Neuronal stem cell (in vitro differentiated cells): ENCODE measurements around the gene UTF1.
A peak's percentile ranks its signal among the peaks of the same experiment; 100 is the strongest.

Experiments used
- DNase-seq: peaks from one replicate; pipeline ENCODE4 v3.0.0-alpha.2; 2013; ENCODE audit warnings: low spot score
- H2AFZ ChIP-seq: one replicate; pipeline ENCODE4 v1.6.1; 2013; ENCODE audit warnings: mild to moderate bottlenecking, low read length, inconsistent platforms
- H2AK5ac ChIP-seq: 2 replicates; pipeline ENCODE4 v1.6.1; 2013; ENCODE audit warnings: low read depth, mild to moderate bottlenecking, inconsistent platforms, low read length, moderate library complexity, mixed read lengths
- H2BK120ac ChIP-seq: 2 replicates; pipeline ENCODE4 v1.6.1; 2013; ENCODE audit warnings: low read depth, mild to moderate bottlenecking, inconsistent platforms, low read length, moderate library complexity, mixed read lengths
- H2BK12ac ChIP-seq: one replicate; pipeline ENCODE4 v1.6.1; 2013; ENCODE audit warnings: low read length, inconsistent platforms
- H2BK15ac ChIP-seq: 2 replicates; pipeline ENCODE4 v1.6.1; 2013; ENCODE audit warnings: mild to moderate bottlenecking, low read length, inconsistent platforms, mixed read lengths
- H2BK5ac ChIP-seq: one replicate; pipeline ENCODE4 v1.6.1; 2013; ENCODE audit warnings: inconsistent platforms, mild to moderate bottlenecking, low read length, moderate library complexity
- H3K14ac ChIP-seq: one replicate; pipeline ENCODE4 v1.6.1; 2013; ENCODE audit warnings: low read length, inconsistent platforms
- H3K18ac ChIP-seq: 2 replicates; pipeline ENCODE4 v1.6.1; 2013; ENCODE audit warnings: low read length, inconsistent platforms
- H3K23ac ChIP-seq: 2 replicates; pipeline ENCODE4 v1.6.1; 2013; ENCODE audit warnings: low read depth, mild to moderate bottlenecking, mixed read lengths, low read length, inconsistent platforms; ENCODE audit not compliant: poor library complexity
- H3K27ac ChIP-seq: replicated peaks from 3 replicates; pipeline ENCODE4 v1.5.1; 2013; ENCODE audit warnings: low read length, inconsistent platforms
- H3K27me3 ChIP-seq, 3 experiments: 2 replicates each; pipeline ENCODE4 v1.6.1; 2013; ENCODE audit warnings: low read length in 3 of 3, mild to moderate bottlenecking in 2 of 3, inconsistent platforms in 1 of 3, low read depth in 1 of 3, mixed read lengths in 1 of 3, moderate library complexity in 1 of 3; ENCODE audit not compliant: control insufficient read depth in 3 of 3, insufficient read depth in 3 of 3
- H3K36me3 ChIP-seq, 2 donors: replicated peaks in 1 of 2; 2 replicates each; pipeline ENCODE4 v1.6.1; 2013; ENCODE audit warnings: low read length in 2 of 2; ENCODE audit not compliant: control insufficient read depth in 2 of 2, insufficient read depth in 2 of 2
- H3K4ac ChIP-seq: 2 replicates; pipeline ENCODE4 v1.6.1; 2013; ENCODE audit warnings: inconsistent platforms, mild to moderate bottlenecking, low read length, moderate library complexity
- H3K4me1 ChIP-seq, 2 donors: 1 replicate in 1 of 2; 2 replicates in 1 of 2; pipeline ENCODE4 v1.6.1; 2013; ENCODE audit warnings: low read length in 2 of 2, low read depth in 1 of 2; ENCODE audit not compliant: control insufficient read depth in 2 of 2, insufficient read depth in 1 of 2
- H3K4me2 ChIP-seq: one replicate; pipeline ENCODE4 v1.6.1; 2013; ENCODE audit warnings: mild to moderate bottlenecking, low read length, inconsistent platforms; ENCODE audit not compliant: insufficient read depth, poor library complexity, severe bottlenecking
- H3K4me3 ChIP-seq, 2 donors: 2 replicates each; pipeline ENCODE4 v1.5.1; 2013; ENCODE audit warnings: low read length in 2 of 2, mild to moderate bottlenecking in 2 of 2, inconsistent platforms in 1 of 2, moderate library complexity in 1 of 2
- H3K79me1 ChIP-seq: one replicate; pipeline ENCODE4 v1.6.1; 2013; ENCODE audit warnings: low read depth, mild to moderate bottlenecking, inconsistent platforms, low read length, moderate library complexity
- H3K9ac ChIP-seq: one replicate; pipeline ENCODE4 v1.6.1; 2013; ENCODE audit warnings: mild to moderate bottlenecking, low read depth, low read length, inconsistent platforms; ENCODE audit not compliant: poor library complexity
- H3K9me3 ChIP-seq, 2 donors: replicated peaks in 1 of 2; 2 replicates each; pipeline versions ENCODE3 to v1.6.1; 2013; ENCODE audit warnings: low read length in 2 of 2, mild to moderate bottlenecking in 2 of 2, inconsistent platforms in 1 of 2, low read depth in 1 of 2, mixed read lengths in 1 of 2, moderate library complexity in 1 of 2; ENCODE audit not compliant: control insufficient read depth in 2 of 2, insufficient read depth in 1 of 2
- H4K8ac ChIP-seq: one replicate; pipeline ENCODE4 v1.6.1; 2013; ENCODE audit warnings: low read depth, mild to moderate bottlenecking, inconsistent platforms, low read length, moderate library complexity
- H4K91ac ChIP-seq: one replicate; pipeline ENCODE4 v1.6.1; 2013; ENCODE audit warnings: low read length, low read depth, mild to moderate bottlenecking, inconsistent platforms; ENCODE audit not compliant: poor library complexity
- WGBS, 2 donors: extraction: QIAGEN DNeasy Blood & Tissue Kit; methylation state at CpG; one replicate each; pipeline ENCODE4 v1.1.7; 2013; ENCODE audit warnings: missing lambda C conversion rate in 2 of 2, mixed read lengths in 1 of 2; ENCODE audit not compliant: insufficient read length in 2 of 2, insufficient replicate concordance in 1 of 2; ENCODE audit errors: extremely low coverage in 2 of 2; 5-methylcytosine and 5-hydroxymethylcytosine counted together

UTF1 gene

GRCh38 chr10:133257489-133258065, 27.6 kb downstream of the UTF1 start:
- H3K9me3 ChIP-seq = no peaks in the 10 kb centered on the region
- no peak overlapping the region for H2BK12ac ChIP-seq
- H3K23ac ChIP-seq = peak overlapping the region; percentile 45
- H3K18ac ChIP-seq = peak overlapping the region; percentile 92
- no CpG with 5 or more reads among the region's 27 CpGs for WGBS, 2 donors
- H3K27ac ChIP-seq = no peak overlapping the region
- H3K14ac ChIP-seq = peak overlapping the region; percentile 63
- peak overlapping the region; percentile 93 for H2AK5ac ChIP-seq
- H4K8ac ChIP-seq = peak overlapping the region; percentile 86
- H3K4me3 ChIP-seq = no peak overlapping the region
- H2BK15ac ChIP-seq = peak overlapping the region; percentile 98
- peaks cover 19 to 31% of the 10 kb centered on the region in 2 donors for H3K4me1 ChIP-seq
- H3K9ac ChIP-seq = peak overlapping the region; percentile 81
- no peak for DNase-seq
- no peak overlapping the region for H2BK5ac ChIP-seq
- peaks cover 0 to 39% (median 2%) of the 10 kb centered on the region in 3 experiments for H3K27me3 ChIP-seq
- H3K79me1 ChIP-seq = peaks cover 4% of the 10 kb centered on the region
- H2BK120ac ChIP-seq = peak overlapping the region; percentile 72
- H3K36me3 ChIP-seq = no peaks in the 10 kb centered on the region
- peak overlapping the region; percentile 64 for H2AFZ ChIP-seq
- no peak overlapping the region for H4K91ac ChIP-seq
- H3K4ac ChIP-seq = peak overlapping the region; percentile 53
- H3K4me2 ChIP-seq = peak overlapping the region; percentile 51

GRCh38 chr10:133258066-133258817, 28.2 kb downstream of the UTF1 start:
- DNase-seq = no peak
- no peak overlapping the region for H3K27ac ChIP-seq
- no peak overlapping the region for H3K4me2 ChIP-seq
- no CpG with 5 or more reads among the region's 21 CpGs for WGBS, 2 donors
- H2AFZ ChIP-seq = peak overlapping the region; percentile 64
- H3K9ac ChIP-seq = peak overlapping the region; percentile 81
- no peak overlapping the region for H4K8ac ChIP-seq
- H3K4me1 ChIP-seq = peaks cover 22 to 37% of the 10 kb centered on the region in 2 donors
- peaks cover 4% of the 10 kb centered on the region for H3K79me1 ChIP-seq
- peak overlapping the region; percentile 98 for H2BK15ac ChIP-seq
- no peak overlapping the region for H4K91ac ChIP-seq
- peak overlapping the region in 1 of 2 donors; percentile 7 for H3K4me3 ChIP-seq
- H3K4ac ChIP-seq = peak overlapping the region; percentile 98
- H2BK12ac ChIP-seq = peak overlapping the region; percentile 75
- H3K14ac ChIP-seq = peak overlapping the region; percentile 94
- peak overlapping the region; percentile 45 for H3K23ac ChIP-seq
- H3K36me3 ChIP-seq = no peaks in the 10 kb centered on the region
- no peak overlapping the region for H2BK5ac ChIP-seq
- no peaks in the 10 kb centered on the region for H3K9me3 ChIP-seq
- peaks cover 0 to 39% (median 5%) of the 10 kb centered on the region in 3 experiments for H3K27me3 ChIP-seq
- H3K18ac ChIP-seq = peak overlapping the region; percentile 92
- H2AK5ac ChIP-seq = peak overlapping the region; percentile 93
- peak overlapping the region; percentile 72 for H2BK120ac ChIP-seq

GRCh38 chr10:133258818-133259601, 29.0 kb downstream of the UTF1 start:
- Histone ChIP-seq H3K18ac (peak overlapping the region; percentile 83), H3K4me2 (no peak overlapping the region), H4K8ac (no peak overlapping the region), H3K14ac (peak overlapping the region; percentile 94), H3K79me1 (peaks cover 4% of the 10 kb centered on the region), H4K91ac (no peak overlapping the region), H3K4ac (peak overlapping the region; percentile 98), H3K9ac (no peak overlapping the region), H3K27me3 (peaks cover 0 to 37% (median 5%) of the 10 kb centered on the region in 3 experiments), H3K27ac (no peak overlapping the region), H3K4me3 (no peak overlapping the region), H2BK120ac (peak overlapping the region; percentile 10), H3K4me1 (peaks cover 22 to 41% of the 10 kb centered on the region in 2 donors), H2BK5ac (no peak overlapping the region), H2AK5ac (peak overlapping the region; percentile 93), H3K36me3 (no peaks in the 10 kb centered on the region), H2BK12ac (peak overlapping the region; percentile 75), H3K23ac (peak overlapping the region; percentile 55), H2BK15ac (peak overlapping the region; percentile 98), H3K9me3 (no peaks in the 10 kb centered on the region), H2AFZ (peak overlapping the region; percentile 24)
- no CpG with 5 or more reads among the region's 24 CpGs for WGBS, 2 donors
- no peak for DNase-seq
